ENCODE measurements around the gene TRAIP. TPM values are rescaled to one million over a fixed set of nuclear protein-coding genes. Genes with fewer than 3 reads are reported as not detected.

The TRAIP gene
- total RNA-seq, 4 donors from 2014 or later: 0.84 to 1.4 (median 1.3) TPM; not detected in 1

DNA sequence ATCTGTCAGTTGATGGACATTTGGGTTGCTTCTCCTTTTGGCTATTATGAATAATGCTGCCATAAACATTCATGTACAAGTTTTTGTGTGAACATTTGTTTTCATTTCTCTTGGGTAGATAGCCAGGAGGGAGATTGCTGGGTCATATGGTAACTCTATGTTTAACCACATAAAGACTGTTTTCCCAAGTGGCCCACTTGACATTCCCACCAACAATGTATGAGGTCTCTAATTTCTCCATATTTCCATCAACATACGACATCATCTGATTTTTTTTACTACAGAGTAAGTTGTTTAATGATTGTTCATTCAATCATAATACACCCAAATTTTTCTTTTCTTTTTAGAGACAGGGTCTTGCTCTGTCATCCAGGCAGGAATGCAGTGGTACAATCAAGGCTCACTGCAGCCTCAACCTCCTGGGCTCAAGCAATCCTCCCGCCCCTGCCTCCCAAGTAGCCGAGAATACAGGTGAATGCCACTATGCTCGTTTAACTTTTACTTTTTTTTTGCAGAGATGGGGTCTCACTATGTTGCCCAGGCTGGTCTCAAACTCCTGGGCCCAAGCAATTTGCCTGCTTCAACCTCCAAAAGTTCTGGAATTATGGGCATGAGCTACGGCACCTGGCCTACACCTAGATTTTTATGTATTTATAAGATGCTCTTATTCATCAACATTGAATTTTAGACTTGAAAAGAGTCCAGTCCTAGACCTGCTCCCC lies 76.8 kb downstream of the TRAIP start:
- Histone ChIP-seq H3K9me3 (no peaks in the 10 kb centered on the region), H3K27me3 (no peaks in the 10 kb centered on the region), H3K27ac (replicated peaks in 1 of 4) (no peak overlapping the region), H3K4me1 (peaks cover 43 to 82% (median 64%) of the 10 kb centered on the region in 4 donors), H3K36me3 (peaks cover 4 to 52% (median 33%) of the 10 kb centered on the region in 4 donors), H3K4me3 (no peak overlapping the region)
- 88% methylated on average over 5 of the region's 5 CpGs for WGBS
- DNase-seq (ENCODE audit: extremely low spot score): no peak
- intact Hi-C loops (cut with DNase I): no loop called here
- TF ChIP-seq EP300 (IDR thresholded peaks at IDR 0.05) (no peak), POLR2AphosphoS5 (IDR thresholded peaks at IDR 0.05) (no peak), POLR2A (IDR thresholded peaks at IDR 0.05; ENCODE audit: low read depth) (no peak)
- TF ChIP-seq, protein P1, sequence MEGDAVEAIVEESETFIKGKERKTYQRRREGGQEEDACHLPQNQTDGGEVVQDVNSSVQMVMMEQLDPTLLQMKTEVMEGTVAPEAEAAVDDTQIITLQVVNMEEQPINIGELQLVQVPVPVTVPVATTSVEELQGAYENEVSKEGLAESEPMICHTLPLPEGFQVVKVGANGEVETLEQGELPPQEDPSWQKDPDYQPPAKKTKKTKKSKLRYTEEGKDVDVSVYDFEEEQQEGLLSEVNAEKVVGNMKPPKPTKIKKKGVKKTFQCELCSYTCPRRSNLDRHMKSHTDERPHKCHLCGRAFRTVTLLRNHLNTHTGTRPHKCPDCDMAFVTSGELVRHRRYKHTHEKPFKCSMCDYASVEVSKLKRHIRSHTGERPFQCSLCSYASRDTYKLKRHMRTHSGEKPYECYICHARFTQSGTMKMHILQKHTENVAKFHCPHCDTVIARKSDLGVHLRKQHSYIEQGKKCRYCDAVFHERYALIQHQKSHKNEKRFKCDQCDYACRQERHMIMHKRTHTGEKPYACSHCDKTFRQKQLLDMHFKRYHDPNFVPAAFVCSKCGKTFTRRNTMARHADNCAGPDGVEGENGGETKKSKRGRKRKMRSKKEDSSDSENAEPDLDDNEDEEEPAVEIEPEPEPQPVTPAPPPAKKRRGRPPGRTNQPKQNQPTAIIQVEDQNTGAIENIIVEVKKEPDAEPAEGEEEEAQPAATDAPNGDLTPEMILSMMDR (IDR thresholded peaks at IDR 0.05): no peak

Small RNAs within 50 kb of the gene (small RNA-seq; reads per million reads assigned to genes)
- 0 reads per million in 3 donors for gene RN7SL217P

Other genes with a start within 250 kb of the TRAIP start
- 10 to 100 TPM; 48.2 to 75.5 (median 68.1) TPM for gene APEH, start 182.2 kb downstream of the TRAIP start, total RNA-seq
- gene MST1, start 167.1 kb downstream of the TRAIP start, total RNA-seq: 1 to 10 TPM; 1.7 to 4.7 (median 3.8) TPM
- gene RNF123, start 167.0 kb downstream of the TRAIP start, total RNA-seq: 10 to 100 TPM; 23.4 to 36.2 (median 31.5) TPM
- gene AMIGO3, start 136.9 kb downstream of the TRAIP start, total RNA-seq: 1 to 10 TPM in 2 of 4 donors, not detected in 2; 1.2 to 1.7 TPM
- 10 to 100 TPM; 12.0 to 18.9 (median 17.6) TPM for gene GMPPB, start 132.6 kb downstream of the TRAIP start, total RNA-seq
- 10 to 100 TPM; 33.2 to 63.4 (median 52.4) TPM for gene IP6K1, start 70.0 kb downstream of the TRAIP start, total RNA-seq
- gene CDHR4, start 56.7 kb downstream of the TRAIP start, total RNA-seq: under 1 TPM in 1 of 4 donors, not detected in 3; 0.17 TPM
- 1 to 10 TPM; 3.3 to 5.8 (median 4.0) TPM for gene INKA1, start 53.3 kb downstream of the TRAIP start, total RNA-seq
- gene UBA7, start 42.6 kb downstream of the TRAIP start, total RNA-seq: 10 to 100 TPM; 25.5 to 40.0 (median 31.4) TPM
- under 1 TPM in 1 of 4 donors, not detected in 3; 0.13 TPM for gene CAMKV, start 13.3 kb upstream of the TRAIP start, total RNA-seq
- 1 to 10 TPM; 1.7 to 6.6 (median 3.6) TPM for gene MST1R, start 47.3 kb upstream of the TRAIP start, total RNA-seq
- 10 to 100 TPM in 3 of 4 donors, 1 to 10 TPM in 1; 9.9 to 19.1 (median 15.7) TPM for gene MON1A, start 73.2 kb upstream of the TRAIP start, total RNA-seq
- gene RBM6, start 83.6 kb upstream of the TRAIP start, total RNA-seq: 100 to 1,000 TPM in 1 of 4 donors, 10 to 100 TPM in 3; 57.9 to 100 (median 66.9) TPM
- 100 to 1,000 TPM in 2 of 4 donors, 10 to 100 TPM in 2; 78.0 to 161 (median 95.8) TPM for gene RBM5, start 232.4 kb upstream of the TRAIP start, total RNA-seq